HG03025 (cell line): Measurements from ENCODE around the gene CDH18.

Experiments
- ATAC-seq: cut with Tn5 transposase; IDR thresholded peaks from one replicate; pipeline ENCODE4 v1.9.1; 2021; ENCODE audit warnings: mild to moderate bottlenecking, moderate library complexity; ENCODE audit not compliant: unreplicated experiment, low FRiP score

CDH18 gene, protein sequence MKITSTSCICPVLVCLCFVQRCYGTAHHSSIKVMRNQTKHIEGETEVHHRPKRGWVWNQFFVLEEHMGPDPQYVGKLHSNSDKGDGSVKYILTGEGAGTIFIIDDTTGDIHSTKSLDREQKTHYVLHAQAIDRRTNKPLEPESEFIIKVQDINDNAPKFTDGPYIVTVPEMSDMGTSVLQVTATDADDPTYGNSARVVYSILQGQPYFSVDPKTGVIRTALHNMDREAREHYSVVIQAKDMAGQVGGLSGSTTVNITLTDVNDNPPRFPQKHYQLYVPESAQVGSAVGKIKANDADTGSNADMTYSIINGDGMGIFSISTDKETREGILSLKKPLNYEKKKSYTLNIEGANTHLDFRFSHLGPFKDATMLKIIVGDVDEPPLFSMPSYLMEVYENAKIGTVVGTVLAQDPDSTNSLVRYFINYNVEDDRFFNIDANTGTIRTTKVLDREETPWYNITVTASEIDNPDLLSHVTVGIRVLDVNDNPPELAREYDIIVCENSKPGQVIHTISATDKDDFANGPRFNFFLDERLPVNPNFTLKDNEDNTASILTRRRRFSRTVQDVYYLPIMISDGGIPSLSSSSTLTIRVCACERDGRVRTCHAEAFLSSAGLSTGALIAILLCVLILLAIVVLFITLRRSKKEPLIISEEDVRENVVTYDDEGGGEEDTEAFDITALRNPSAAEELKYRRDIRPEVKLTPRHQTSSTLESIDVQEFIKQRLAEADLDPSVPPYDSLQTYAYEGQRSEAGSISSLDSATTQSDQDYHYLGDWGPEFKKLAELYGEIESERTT

DNA sequence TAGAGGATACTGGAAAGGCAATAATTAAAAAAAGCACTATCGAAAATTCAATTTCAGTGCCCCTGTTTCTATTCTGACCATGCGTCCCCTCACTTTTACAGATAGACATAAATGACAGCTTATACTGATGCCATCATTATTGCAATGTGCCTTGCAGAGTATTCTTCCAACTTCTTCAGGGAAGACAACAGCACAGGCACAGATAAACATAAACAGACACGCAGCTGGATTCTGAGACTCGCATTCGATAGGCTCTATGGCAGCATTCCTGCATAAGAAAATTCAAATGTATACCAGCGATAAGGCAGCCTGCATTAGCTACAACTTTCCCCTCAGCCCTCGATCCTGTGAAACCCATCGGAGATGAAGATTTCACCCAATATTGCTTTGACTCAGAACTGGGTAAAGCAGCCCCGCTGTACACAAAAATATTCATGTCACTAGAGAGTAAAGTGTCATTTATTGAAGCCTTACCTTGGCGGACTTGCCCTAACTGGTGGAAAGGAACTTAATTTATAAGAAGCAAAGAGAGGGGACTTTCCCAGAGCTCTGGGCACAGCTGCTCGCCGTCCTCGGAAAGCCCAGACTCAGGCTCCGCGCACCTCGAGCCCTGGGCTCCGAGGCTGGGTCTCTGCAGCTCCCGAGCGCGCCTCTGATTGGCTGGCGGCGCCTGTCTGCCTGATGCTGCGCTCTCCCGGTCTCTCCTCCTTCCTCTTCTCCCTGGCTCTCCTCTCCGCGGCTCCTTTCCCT lies at the start of gene CDH18:
Gene CDH18 (minus strand): TSS at position 589 of the 750 bp plus-strand sequence. CDS start 149,214 bp downstream, outside the sequence.
- no peak for ATAC-seq

DNA sequence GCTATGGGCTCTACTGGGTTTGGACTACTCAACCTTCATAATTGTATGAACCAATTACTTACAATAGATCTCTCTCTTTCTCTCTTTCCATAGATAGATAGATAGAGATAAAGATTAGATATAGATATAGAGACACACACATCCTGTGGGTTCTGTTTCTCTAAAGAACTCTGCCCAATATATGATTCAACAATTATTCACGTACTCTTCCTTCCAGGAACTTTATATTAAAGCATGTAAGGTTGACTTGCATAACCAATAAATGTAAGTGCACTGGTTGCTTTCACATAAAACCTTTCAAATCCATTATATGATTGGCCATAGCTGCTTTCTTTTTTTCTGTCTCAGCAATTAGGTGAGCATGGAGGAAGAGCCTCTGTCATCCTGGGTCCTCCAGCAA lies 46.7 kb upstream of the CDH18 start:
- ATAC-seq, result no peak

DNA sequence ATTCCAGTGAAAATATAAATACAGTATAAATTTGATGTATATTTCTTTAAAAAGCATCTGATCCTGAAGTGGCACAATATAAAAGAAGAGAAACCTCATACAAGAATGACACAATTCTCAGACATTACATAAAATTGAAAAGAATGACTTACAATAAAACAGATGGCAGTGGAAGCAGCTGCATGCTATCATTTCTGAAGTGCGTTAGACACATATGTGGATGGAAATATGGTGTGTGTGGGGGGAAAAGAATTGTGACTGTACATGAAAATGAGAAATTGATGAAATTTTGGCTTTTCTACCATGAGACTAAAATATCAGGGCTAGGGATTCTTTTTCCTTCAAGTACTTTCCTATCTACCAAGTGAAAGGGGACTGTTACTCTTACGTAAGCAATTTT lies 45.9 kb upstream of the CDH18 start:
- no peak for ATAC-seq

DNA sequence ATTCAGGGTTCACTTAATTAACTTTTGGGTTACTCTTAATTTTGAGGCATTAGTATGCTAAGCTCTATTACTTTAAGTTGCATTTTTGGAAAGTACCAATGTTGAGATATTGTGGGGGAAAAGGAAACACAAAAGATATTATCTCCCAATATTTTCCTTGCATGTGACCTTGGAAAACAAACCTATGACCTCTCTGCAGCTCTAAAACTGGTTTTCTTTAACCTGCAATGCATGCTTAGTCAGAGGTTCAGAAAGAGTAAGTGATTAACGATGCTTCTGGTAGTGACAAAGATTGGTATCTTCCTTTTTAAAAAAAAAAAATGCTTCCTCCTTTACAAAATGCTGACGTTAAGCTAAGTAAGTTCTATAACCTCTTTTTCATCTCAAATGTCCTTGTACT lies 44.9 kb upstream of the CDH18 start:
- no peak for ATAC-seq

DNA sequence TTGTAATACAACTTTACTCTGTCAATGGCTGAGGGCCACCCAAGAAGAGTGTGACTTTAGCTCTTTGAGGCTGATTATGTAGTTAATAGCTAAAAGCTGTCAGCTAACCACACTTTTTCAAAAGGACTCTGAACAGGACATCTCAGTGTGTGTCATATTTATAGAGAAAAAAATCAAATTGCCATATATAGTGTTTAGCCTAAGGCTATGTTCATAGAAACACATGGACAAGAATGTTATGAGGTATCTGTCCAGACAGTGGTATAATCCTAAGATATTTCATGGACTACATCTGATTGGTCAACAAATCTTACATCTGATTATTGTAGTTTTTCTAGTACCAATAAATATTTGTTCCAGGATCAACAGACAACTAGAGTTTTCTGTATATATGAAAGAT lies 42.1 kb upstream of the CDH18 start:
- ATAC-seq, result no peak

DNA sequence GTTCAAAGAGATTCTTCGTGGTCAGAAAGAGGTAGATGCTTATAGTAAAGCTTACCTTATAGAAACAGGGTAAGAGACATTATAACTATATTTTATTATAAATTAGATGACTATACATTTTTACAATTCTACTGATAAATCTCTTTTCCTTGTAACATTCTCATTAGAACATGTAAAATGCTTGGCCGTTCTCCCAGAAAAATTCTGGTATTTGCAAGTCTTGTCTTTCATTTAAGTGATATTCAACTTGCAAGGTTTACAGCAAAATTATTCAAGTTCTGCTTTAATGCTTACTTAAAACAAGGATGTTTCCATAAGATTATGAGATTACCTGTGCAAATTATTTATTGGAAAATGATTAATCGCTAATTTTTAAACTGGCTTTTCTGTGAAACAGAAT lies 41.3 kb upstream of the CDH18 start:
- ATAC-seq, result no peak

DNA sequence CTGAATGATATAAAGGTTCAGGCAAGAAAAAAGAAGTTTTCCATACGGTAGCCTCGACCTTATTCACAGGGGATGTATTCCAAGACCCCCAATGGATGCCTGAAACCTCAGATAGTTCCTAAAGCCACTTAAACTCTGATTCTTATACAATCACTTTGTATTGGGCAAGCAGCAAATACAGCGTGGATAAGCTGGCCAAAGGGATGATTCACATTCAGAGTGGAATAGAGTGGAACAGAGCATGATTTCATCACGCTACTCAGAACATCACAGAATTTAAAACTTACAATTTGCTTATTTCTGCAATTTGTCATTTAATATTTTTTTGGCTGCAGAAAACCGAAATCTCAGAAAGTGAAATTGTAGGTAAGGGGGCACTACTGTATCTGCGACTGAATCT lies 40.5 kb upstream of the CDH18 start:
- ATAC-seq, result no peak

DNA sequence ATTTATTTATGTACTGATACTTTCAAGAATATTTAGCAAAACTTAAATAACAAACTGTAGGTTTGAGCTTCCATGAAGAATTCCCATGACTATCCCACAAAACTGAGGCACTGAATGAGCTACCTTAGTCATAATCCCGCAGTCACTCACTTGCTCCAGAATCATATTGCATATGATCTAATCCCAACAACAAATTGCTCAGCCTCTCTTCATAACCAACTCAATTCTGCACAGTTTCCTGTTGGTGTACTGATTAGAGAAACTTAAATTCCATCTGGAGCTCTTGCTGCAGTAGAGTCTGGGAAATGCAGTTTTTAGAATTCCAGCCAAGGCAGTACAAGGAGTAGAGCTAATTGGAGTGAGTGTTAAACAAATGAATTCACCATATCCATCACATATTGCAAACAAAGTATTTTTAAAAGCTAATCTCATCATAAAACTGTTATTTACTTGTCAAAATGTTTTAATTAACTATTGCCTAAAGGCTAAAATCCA lies 35.7 kb upstream of the CDH18 start:
- no peak for ATAC-seq

DNA sequence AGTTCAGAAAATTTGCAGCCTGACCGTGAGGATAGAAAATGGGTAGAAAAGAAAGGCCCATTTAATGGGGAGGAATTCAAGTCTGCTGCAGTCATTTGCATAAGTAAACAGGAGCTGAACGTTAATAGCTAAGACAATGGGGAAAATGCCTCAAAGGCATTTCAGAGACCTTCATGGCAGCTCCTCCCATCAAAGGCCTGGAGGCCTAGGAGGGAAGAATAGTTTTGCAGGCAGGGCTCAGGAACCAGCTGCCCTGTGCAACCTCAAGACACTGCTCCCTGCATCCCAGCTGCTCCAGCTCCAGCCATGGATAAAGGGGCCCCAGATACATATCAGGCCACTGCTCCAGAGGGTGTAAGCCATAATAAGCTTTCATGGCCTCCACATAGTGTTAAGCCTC lies 32.2 kb upstream of the CDH18 start:
- ATAC-seq, result no peak

DNA sequence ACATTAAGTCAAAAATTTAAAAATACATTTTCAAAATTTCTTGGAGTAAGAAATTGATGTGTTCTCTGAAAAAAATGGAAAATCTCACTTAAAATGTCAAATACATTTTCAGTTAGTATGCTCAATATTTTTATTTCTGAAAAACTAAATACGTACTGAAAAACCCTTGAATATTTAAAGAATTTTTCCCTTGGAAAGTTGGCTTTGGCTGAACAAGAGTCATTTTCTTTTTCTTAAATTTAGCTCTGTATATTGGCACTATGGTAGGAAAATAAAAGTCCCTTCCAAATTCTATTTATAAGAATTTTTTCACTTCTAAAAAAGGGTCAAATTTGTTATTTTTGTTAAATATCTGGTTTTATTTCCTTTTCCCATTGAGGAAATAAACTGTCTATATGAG lies 29.0 kb upstream of the CDH18 start:
- ATAC-seq, result no peak

DNA sequence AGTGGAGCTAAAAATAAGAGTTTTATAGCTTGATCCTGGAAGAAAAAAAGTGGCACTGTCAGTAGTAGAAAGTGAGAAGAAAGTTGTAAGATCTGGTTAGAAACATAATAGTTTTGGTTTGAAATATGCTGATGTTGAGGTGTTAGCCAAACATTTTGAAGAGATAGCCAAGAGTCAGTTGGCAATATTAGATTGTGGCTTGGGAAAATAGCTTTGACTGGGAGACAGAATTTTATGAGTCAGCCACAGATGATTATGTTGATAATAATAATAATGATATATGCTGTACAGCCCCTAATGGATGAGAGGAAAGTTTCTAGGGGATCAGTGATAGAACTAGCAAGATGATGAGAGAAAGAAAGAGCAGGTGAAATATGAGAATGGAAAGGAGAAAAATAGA lies 12.4 kb upstream of the CDH18 start:
- ATAC-seq, result no peak

DNA sequence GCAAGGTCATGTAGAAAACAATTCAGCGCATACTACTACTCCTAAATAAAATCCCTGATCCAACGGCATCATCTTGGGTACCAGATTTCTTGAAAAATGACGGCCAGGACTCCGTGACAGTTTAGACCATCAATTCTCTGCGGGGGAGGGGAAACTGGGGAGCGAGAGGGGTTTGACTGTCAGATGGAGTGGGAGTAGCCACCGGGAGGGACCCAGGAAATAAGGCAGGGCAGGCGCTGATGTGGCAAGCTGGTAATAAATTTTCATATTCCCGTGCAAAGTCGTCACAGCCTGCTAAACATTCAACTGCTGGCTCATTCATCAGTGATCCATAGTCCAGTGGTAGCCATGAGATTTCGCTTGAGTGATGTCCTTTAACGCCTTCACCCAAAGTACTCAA lies 457 bp upstream of the CDH18 start:
- ATAC-seq, result no peak

DNA sequence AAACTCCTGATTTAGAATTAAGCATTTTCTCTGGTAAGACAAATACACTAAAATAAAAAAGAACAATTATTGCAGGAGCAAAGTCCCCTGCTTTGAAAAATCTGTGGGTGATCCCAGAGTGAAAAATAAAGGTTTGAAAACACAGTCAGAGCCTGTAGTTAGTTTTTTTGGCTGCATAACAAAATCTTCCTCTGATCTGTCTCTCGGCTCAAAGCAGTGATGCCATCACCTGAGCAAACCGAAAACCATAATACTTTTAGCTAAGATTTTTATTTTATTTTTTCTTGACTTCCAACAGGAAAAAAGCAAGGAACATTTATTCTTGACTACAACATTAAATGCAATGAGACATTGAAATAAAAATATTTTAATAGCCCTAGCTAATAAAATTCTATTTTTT lies 1.2 kb downstream of the CDH18 start:
- no peak for ATAC-seq

DNA sequence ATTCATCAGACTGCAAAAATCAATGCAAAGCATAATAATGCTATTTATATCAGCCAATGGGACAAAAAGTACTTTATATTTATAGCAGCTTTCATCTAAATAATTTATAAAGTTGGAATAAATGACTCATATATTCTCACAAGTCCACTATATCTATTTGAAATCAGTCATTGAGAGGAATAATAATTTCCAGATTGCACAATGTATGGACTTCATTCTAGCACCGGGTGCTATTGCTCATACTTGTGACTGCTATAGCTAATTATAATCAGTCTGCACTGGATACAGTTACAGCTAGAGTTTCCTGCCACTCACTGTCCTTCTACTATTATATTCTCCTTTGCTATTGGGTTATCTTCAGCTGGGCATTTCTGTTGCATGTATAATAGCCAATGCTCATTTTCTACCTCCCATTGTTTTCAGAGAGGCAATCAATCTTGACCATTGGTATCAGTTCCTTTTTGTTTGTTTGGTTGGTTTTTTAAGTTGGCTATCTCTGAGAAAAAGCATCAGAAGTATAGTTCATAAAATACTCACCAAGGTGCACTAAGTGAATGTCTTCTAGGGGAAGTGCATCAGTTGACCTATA lies 1.9 kb downstream of the CDH18 start:
- ATAC-seq, result no peak

DNA sequence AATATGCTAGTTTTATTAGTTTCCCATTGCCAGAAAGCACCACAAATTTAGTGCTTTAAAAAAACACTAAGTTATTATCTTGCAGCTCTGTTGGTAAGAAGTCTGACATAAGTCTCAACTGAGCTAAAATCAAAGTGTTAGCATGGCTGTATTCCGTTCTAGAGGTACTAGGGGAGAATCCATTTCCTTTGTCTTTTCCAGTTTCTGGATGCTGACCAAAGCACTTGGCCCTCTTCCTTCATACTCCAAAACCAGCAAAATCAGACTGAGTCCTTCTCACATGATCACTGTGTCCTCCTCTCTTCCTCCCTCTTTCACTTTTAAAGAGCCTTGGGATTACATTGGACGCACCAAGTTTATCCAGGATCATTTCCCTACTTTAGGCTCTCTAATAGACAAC lies 9.5 kb downstream of the CDH18 start:
- ATAC-seq, result no peak

DNA sequence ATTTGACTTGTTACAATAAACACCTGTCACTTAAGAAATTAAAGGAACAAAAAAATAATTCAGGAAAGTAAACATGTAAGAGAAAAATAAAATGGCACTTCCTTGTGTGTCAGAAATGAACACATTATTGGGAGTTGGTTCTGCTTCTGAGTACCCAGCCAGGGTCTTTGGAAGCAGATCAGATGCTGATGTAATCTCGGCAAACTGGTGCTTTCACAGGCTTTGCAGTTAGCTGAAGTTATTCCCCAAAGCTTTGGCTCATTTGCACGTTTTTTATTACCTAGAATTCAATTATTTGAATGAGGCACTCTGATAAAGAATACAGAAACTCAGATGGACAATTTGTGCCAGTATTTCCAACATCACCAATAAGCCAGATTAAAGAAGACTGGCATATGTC lies 10.9 kb downstream of the CDH18 start:
- ATAC-seq, result no peak

DNA sequence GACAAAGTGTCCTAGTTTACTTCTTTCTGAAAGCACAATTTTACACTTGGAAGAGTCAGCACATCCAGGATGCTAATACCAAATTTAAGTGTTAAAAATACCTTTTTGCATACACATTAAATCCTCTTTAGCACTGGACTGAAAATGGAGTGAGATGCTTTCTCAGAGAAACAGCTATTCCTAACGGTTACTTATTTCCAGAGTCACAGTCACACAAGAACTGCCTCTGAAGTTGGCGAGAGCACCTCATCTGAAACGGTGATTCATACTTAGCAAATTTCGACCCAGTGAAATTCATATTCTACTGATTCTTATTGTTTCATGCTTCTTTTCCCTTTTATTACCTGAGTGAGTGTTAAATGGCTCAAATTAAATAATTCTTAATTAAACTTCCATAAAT lies 12.2 kb downstream of the CDH18 start:
- ATAC-seq, result no peak

DNA sequence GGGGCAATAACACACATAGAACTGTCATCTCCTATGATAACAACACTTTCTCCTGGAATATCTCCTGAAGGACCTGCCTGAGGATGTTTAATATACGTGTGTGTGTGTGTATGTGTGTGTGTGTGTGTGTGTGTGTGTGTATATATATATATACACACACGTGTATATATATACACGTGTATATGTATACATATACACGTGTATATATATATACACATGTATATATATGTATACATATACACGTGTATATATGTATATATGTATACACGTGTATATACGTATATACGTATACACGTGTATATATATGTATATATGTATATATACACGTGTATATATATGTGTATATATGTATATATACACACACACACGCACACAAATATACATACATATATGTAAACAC lies 27.5 kb downstream of the CDH18 start:
- no peak for ATAC-seq

DNA sequence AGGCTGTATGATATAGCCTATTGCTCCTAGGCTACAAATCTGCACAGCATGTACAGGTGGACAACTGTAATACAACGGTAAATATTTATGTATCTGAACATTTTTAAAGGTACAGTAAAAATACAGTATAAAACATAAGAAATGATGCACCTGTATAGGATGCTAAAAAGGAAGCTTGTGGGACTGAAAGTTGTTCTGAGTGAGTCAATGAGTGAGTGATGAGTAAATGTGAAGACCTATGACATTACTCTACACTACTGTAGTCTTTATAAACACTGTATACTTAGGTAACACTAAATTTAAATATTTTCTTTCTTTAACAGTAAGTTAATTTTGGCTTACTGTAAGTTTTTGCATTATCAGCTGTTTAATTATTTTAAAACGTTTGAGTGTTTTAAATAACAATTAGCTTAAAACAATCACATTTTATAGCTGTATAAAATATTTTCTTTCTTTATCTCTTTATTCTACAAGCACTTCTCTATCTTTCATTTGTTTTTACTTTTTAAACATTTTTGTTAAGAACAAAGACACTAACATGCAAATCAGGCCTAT lies 28.1 kb downstream of the CDH18 start:
- ATAC-seq, result no peak

DNA sequence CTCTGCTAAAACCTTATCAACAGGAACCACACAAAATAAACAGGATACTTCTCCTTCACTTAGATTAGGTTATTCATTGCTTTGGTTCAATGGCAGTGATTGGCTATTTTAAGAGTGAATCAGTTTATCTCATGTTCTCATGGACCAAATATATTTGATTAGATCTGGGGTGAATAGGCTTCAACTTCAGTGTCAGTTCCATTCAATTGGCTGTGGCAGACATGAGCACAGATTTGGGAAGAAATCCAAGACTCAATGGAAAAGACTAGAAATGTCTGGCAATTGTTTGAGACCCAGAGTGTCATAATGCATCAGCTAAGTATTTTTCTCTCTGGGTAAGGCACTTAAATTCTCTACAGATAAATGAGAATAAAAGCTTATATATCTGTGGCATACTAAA lies 37.1 kb downstream of the CDH18 start:
- no peak for ATAC-seq
